GM12878 (cell line): ENCODE results near the gene DPPA5. TPM values are rescaled to one million over a fixed set of nuclear protein-coding genes. Genes with fewer than 3 reads are reported as not detected.

Experiments
- ATAC-seq: fragments of 200-7000 bp; cut with Tn5 transposase; 3 replicates; pipeline ENCODE4 v1.9.1; 2020; ENCODE audit warnings: mild to moderate bottlenecking, moderate library complexity
- BruUV-seq: library from RNA; stranded (reverse); fragments of 400-500 nt; replicated peaks from 2 replicates; lab custom pipeline; 2021; lab: Mats Ljungman, UMichigan
- CTCF ChIA-PET: fragments of 300-600 bp; sonication (Branson Sonifier 250); formaldehyde crosslinking; extraction: SDS; loops from one replicate; lab custom pipeline; 2021; ENCODE audit warnings: inconsistent platforms; lab: Yijun Ruan, JAX
- POLR2A ChIA-PET: fragments of 350-600 bp; formaldehyde crosslinking; extraction: SDS; loops from one replicate; lab custom pipeline; 2021; ENCODE audit warnings: inconsistent platforms; lab: Charles Lee
- RAD21 ChIA-PET: fragments of 300-600 bp; sonication (Branson Sonifier 250); formaldehyde crosslinking; loops from one replicate; lab custom pipeline; 2023; ENCODE audit warnings: antibody characterized with exemption; ENCODE audit not compliant: unreplicated experiment; lab: Charles Lee
- SMC1A ChIA-PET: fragments of 300-600 bp; sonication (Branson Sonifier 250); formaldehyde crosslinking; loops from one replicate; lab custom pipeline; 2023; ENCODE audit not compliant: unreplicated experiment, uncharacterized antibody; lab: Charles Lee
- DNase-seq: peaks from one replicate; pipeline ENCODE4 v3.0.0-alpha.2; 2011; ENCODE audit warnings: low read depth, low spot score
- FAIRE-seq: peaks from 3 replicates; lab custom pipeline; 2011; peaks lifted over from hg19 to GRCh38; lab: Jason Lieb, UNC
- H2AFZ ChIP-seq: 2 replicates; pipeline ENCODE4 v1.6.0; 2011; ENCODE audit warnings: low read depth, low read length, control low read depth; ENCODE audit not compliant: control insufficient read depth
- H3K27ac ChIP-seq: 2 replicates; pipeline ENCODE4 v1.5.1; 2011; ENCODE audit warnings: control low read depth; ENCODE audit not compliant: control insufficient read depth, insufficient read depth
- H3K27me3 ChIP-seq, 2 experiments: replicated peaks in 1 of 2; 2 replicates each; pipeline versions ENCODE4 v1.6.0 to v1.6.1; 2011; ENCODE audit warnings: low read length in 1 of 2; ENCODE audit not compliant: control insufficient read depth in 2 of 2, insufficient read depth in 2 of 2
- H3K36me3 ChIP-seq, 2 experiments: 2 replicates each; pipeline ENCODE4 v1.5.1; 2011; ENCODE audit warnings: low read length in 1 of 2; ENCODE audit not compliant: control insufficient read depth in 2 of 2, insufficient read depth in 2 of 2
- H3K4me1 ChIP-seq: 2 replicates; pipeline ENCODE4 v1.6.1; 2011; ENCODE audit warnings: mild to moderate bottlenecking, low read length, moderate library complexity, mixed read lengths; ENCODE audit not compliant: control insufficient read depth, insufficient read depth
- H3K4me2 ChIP-seq: 2 replicates; pipeline ENCODE4 v1.6.0; 2011; ENCODE audit warnings: control low read depth; ENCODE audit not compliant: control insufficient read depth, insufficient read depth
- H3K4me3 ChIP-seq: fragments of 200-600 bp; sonication (generic); 2 replicates; pipeline ENCODE4 v1.5.1; 2016
- H3K79me2 ChIP-seq: 2 replicates; pipeline ENCODE4 v1.6.0; 2011; ENCODE audit warnings: low read length; ENCODE audit not compliant: control insufficient read depth, insufficient read depth
- H3K9ac ChIP-seq: 2 replicates; pipeline ENCODE4 v1.8.0; 2011; ENCODE audit warnings: low read length, control low read depth, mixed read lengths; ENCODE audit not compliant: control insufficient read depth, insufficient read depth
- H3K9me3 ChIP-seq: replicated peaks from 3 replicates; pipeline ENCODE4 v1.5.1; 2011; ENCODE audit warnings: mild to moderate bottlenecking, low read length; ENCODE audit not compliant: control insufficient read depth, insufficient read depth
- H4K20me1 ChIP-seq: 2 replicates; pipeline ENCODE4 v1.6.0; 2011; ENCODE audit not compliant: control insufficient read depth, insufficient read depth
- ESRRA ChIP-seq: IDR thresholded peaks from 2 replicates; pipeline ENCODE4 v1.6.1; 2012; ENCODE audit warnings: mild to moderate bottlenecking, low read length, improper control_type of control experiment
- NFYA ChIP-seq: IDR thresholded peaks from 2 replicates; pipeline ENCODE4 v1.6.1; 2011; ENCODE audit warnings: low read depth, mild to moderate bottlenecking, low read length, improper control_type of control experiment, borderline replicate concordance
- TAF1 ChIP-seq: IDR thresholded peaks from 2 replicates; pipeline ENCODE4 v1.6.1; 2011; ENCODE audit warnings: mild to moderate bottlenecking, low read depth, low read length, borderline replicate concordance
- TCF7 ChIP-seq: IDR thresholded peaks from 2 replicates; pipeline ENCODE4 v1.6.1; 2014; ENCODE audit warnings: antibody characterized with exemption, borderline replicate concordance
- WGBS: methylation state at CpG from one replicate; pipeline ENCODE4 v1.1.6; 2016; ENCODE audit warnings: low lambda C conversion rate; ENCODE audit not compliant: insufficient replicate concordance, insufficient coverage; ENCODE audit errors: missing lambda C conversion rate; 5-methylcytosine and 5-hydroxymethylcytosine counted together
- in situ Hi-C: fragments of 300-500 bp; cut with MboI; formaldehyde crosslinking; loops from 9 replicates; pipeline ENCODE4 v1.14.3; 2018; ENCODE audit warnings: mixed read lengths
- intact Hi-C: fragments of 100-400 bp; cut with micrococcal nuclease; formaldehyde crosslinking; loops from one replicate; pipeline ENCODE4 v1.14.2; 2022; ENCODE audit not compliant: unreplicated experiment
- polyA plus RNA-seq, 11 experiments: library from polyadenylated mRNA; depleted of rRNA in 4 of 11; unstranded in 6 of 11; stranded (reverse) in 5 of 11; fragments of >200 nt; fragmentation: Nextera tagmentation in 4 of 11; fragmentation: Illumina TruSeq in 1 of 11; extraction: Ambion mirVana in 4 of 11; extraction: Trizol in 1 of 11; gene quantifications; 1 replicate in 1 of 11; 2 replicates in 10 of 11; pipeline versions ENCODE4 v1.2.1 to v1.2.3, GENCODE V29; 2011 to 2016; ENCODE audit warnings: inconsistent platforms in 2 of 11, missing spikeins in 2 of 11, low read depth in 1 of 11
- total RNA-seq, 4 experiments: library from RNA; depleted of rRNA in 3 of 4; stranded (reverse); fragments of >200 nt in 3 of 4; fragmentation: Illumina TruSeq in 1 of 4; extraction: Trizol in 1 of 4; gene quantifications; 2 replicates each; pipeline versions ENCODE4 v1.2.1 to v1.2.3, GENCODE V29; 2013 to 2021
- TF ChIP-seq, protein P1 (sequence below): fragments of 450-650 bp; conservative IDR thresholded peaks from 2 replicates; pipeline ENCODE4 v1.6.1; 2017; ENCODE audit warnings: mild to moderate bottlenecking, moderate library complexity

Gene DPPA5
- total and polyA plus RNA-seq, 10 of the 15 experiments (the other 5 are each of a cell fraction or from before 2014, with no cell fraction given) = not detected

DNA sequence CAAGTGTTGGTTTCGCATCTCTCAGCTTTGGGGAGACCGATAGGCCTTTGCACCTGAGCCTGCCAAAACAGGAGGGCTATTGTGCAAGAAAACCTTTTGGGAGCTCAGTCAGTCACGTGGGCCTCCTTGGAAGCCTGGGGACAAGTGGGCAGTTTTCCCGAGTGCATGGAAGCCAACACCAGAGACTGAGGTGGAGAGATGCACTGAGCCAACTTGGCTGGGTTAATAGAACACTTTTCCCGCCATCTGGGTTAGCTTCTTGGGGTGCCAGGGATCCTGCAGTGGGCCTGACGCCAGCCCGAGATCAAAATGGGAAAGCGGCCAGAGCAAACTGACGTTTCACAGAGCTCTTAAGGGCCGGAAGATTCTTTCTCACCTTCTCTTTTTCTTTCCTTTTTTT, 18.4 kb upstream of the DPPA5 start:
- Histone ChIP-seq H3K79me2 (no peaks in the 10 kb centered on the region), H3K27ac (no peak overlapping the region), H2AFZ (no peak overlapping the region), H3K4me2 (no peak overlapping the region), H4K20me1 (no peaks in the 10 kb centered on the region), H3K4me1 (no peaks in the 10 kb centered on the region), H3K27me3 (0 out of 4 replicates have a peak, but pooled peaks cover 0 to 3% of the 10 kb centered on the region in 2 experiments), H3K36me3 (no peaks in the 10 kb centered on the region), H3K9ac (no peak overlapping the region), H3K4me3 (no peak overlapping the region), H3K9me3 (no peaks in the 10 kb centered on the region; the same call in 2 of the 3 replicates)
- ChIA-PET RAD21 (interaction anchor here (0.6 kb wide), 1 partner anchor 26 kb away, joined by 3 read pairs; no protein-coding TSS in a partner anchor), POLR2A (no interaction called here), CTCF (no interaction called here), SMC1A (interaction anchor here (0.6 kb wide), 1 partner anchor 783 kb away, joined by 3 read pairs; no protein-coding TSS in a partner anchor)
- ATAC-seq (no peak), DNase-seq (no peak), FAIRE-seq (no peak)
- in situ Hi-C loops = no loop called here
- no TSS peak for BruUV-seq
- intact Hi-C loops = no loop called here
- TF ChIP-seq TAF1 (no peak), NFYA (no peak), ESRRA (no peak), TCF7 (no peak)
- TF ChIP-seq, protein P1, sequence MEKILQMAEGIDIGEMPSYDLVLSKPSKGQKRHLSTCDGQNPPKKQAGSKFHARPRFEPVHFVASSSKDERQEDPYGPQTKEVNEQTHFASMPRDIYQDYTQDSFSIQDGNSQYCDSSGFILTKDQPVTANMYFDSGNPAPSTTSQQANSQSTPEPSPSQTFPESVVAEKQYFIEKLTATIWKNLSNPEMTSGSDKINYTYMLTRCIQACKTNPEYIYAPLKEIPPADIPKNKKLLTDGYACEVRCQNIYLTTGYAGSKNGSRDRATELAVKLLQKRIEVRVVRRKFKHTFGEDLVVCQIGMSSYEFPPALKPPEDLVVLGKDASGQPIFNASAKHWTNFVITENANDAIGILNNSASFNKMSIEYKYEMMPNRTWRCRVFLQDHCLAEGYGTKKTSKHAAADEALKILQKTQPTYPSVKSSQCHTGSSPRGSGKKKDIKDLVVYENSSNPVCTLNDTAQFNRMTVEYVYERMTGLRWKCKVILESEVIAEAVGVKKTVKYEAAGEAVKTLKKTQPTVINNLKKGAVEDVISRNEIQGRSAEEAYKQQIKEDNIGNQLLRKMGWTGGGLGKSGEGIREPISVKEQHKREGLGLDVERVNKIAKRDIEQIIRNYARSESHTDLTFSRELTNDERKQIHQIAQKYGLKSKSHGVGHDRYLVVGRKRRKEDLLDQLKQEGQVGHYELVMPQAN = no peak
- WGBS = 60% methylated on average over 10 of the region's 10 CpGs
